Measurements from ENCODE around the gene CCDC81.

DNA sequence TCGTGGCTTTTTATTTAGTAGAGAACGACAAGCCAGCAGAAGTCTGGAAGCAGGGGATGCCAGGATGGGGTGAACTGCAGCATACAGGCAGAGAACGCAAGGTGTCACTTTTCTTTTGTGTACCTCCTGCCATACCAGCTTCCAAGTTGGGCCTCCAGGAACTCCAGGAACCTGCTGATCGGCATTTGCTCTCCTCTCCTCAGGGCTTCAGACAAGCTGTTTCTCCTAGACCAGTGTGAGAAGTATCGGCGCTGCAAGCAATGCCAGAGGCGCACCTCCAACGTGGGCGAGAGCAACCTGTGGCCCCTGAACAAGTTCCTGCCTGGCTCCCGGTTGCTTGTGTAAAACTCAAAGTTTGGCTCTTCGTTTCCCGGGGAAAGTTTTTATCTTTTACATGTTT is 47.7 kb downstream of the CCDC81 start:
- TF ChIP-seq, protein P1, sequence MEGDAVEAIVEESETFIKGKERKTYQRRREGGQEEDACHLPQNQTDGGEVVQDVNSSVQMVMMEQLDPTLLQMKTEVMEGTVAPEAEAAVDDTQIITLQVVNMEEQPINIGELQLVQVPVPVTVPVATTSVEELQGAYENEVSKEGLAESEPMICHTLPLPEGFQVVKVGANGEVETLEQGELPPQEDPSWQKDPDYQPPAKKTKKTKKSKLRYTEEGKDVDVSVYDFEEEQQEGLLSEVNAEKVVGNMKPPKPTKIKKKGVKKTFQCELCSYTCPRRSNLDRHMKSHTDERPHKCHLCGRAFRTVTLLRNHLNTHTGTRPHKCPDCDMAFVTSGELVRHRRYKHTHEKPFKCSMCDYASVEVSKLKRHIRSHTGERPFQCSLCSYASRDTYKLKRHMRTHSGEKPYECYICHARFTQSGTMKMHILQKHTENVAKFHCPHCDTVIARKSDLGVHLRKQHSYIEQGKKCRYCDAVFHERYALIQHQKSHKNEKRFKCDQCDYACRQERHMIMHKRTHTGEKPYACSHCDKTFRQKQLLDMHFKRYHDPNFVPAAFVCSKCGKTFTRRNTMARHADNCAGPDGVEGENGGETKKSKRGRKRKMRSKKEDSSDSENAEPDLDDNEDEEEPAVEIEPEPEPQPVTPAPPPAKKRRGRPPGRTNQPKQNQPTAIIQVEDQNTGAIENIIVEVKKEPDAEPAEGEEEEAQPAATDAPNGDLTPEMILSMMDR (conservative IDR thresholded peaks at IDR 0.05; ENCODE audit: low read depth, low read length) = no peak
- no peak for TF ChIP-seq EZH2 (IDR thresholded peaks at IDR 0.05; ENCODE audit: borderline replicate concordance, low read depth, low read length, poor library complexity, severe bottlenecking)
